HCT116 (cell line): ENCODE data around the gene CFAP61. TPM values are rescaled to one million over a fixed set of nuclear protein-coding genes. Genes with fewer than 3 reads are reported as not detected.

Experiments
- ATAC-seq: fragments of 200-7000 bp; cut with Tn5 transposase; 2 replicates; pipeline ENCODE4 v1.9.1; 2020; ENCODE audit warnings: mild to moderate bottlenecking, moderate library complexity
- BruUV-seq: library from RNA; stranded (reverse); fragments of 400-500 nt; replicated peaks from 2 replicates; lab custom pipeline; 2021; lab: Mats Ljungman, UMichigan
- CTCF ChIA-PET: fragments of 300-600 bp; sonication (Branson Sonifier 250); formaldehyde crosslinking; loops from one replicate; lab custom pipeline; 2021; ENCODE audit warnings: antibody characterized with exemption; lab: Charles Lee
- POLR2A ChIA-PET: fragments of 300-600, 350-600 bp; sonication (Branson Sonifier 250); formaldehyde crosslinking; loops from one replicate; lab custom pipeline; 2021; ENCODE audit warnings: antibody characterized with exemption; lab: Charles Lee
- RAD21 ChIA-PET, 2 experiments: fragments of 300-600 bp; sonication (Branson Sonifier 250); formaldehyde crosslinking; loops; one replicate each; lab custom pipeline; 2023; ENCODE audit warnings: low total read pairs in 2 of 2; ENCODE audit not compliant: uncharacterized antibody in 2 of 2, unreplicated experiment in 2 of 2, low non-redundant PET in 1 of 2; lab: Charles Lee
- DNase-seq: peaks from one replicate; pipeline ENCODE4 v3.0.0-alpha.2; 2010; ENCODE audit warnings: low read depth, low spot score
- H2AFZ ChIP-seq: fragments of 200-600 bp; shearing (Covaris generic), sonication (generic); 2 replicates; pipeline ENCODE4 v1.6.1; 2017; ENCODE audit warnings: low read depth, mixed run types, mixed read lengths, antibody characterized with exemption, low read length; ENCODE audit not compliant: poor library complexity, severe bottlenecking
- H3K27ac ChIP-seq: 2 replicates; pipeline ENCODE4 v1.5.1; 2012; ENCODE audit warnings: low read depth, low read length
- H3K27me3 ChIP-seq: fragments of 200-600 bp; sonication (generic); 2 replicates; pipeline ENCODE4 v1.6.1; 2016; ENCODE audit warnings: mixed run types, low read length, mixed read lengths; ENCODE audit not compliant: insufficient read depth
- H3K36me3 ChIP-seq, 2 experiments: fragments of 200-500 bp in 1 of 2; fragments of 200-600 bp in 1 of 2; sonication (Bioruptor generic) in 1 of 2; sonication (generic) in 1 of 2; 2 replicates each; pipeline versions ENCODE4 v1.5.1 to v1.6.1; 2014 to 2016; ENCODE audit warnings: low read length in 2 of 2, inconsistent platforms in 1 of 2, mixed read lengths in 1 of 2, mixed run types in 1 of 2; ENCODE audit not compliant: insufficient read depth in 2 of 2, control insufficient read depth in 1 of 2
- H3K4me1 ChIP-seq, 2 experiments: fragments of 200-600 bp in 1 of 2; sonication (generic) in 1 of 2; 2 replicates each; pipeline versions ENCODE4 v1.5.1 to v1.6.1; 2012 to 2017; ENCODE audit warnings: low read length in 2 of 2, inconsistent platforms in 1 of 2, mild to moderate bottlenecking in 1 of 2, mixed read lengths in 1 of 2, mixed run types in 1 of 2, moderate library complexity in 1 of 2; ENCODE audit not compliant: insufficient read depth in 2 of 2, control insufficient read depth in 1 of 2
- H3K4me2 ChIP-seq: fragments of 200-600 bp; sonication (generic); 2 replicates; pipeline ENCODE4 v1.6.1; 2017; ENCODE audit warnings: mixed run types, low read length, mixed read lengths
- H3K4me3 ChIP-seq, 2 experiments: fragments of 200-600 bp in 1 of 2; sonication (generic) in 1 of 2; replicated peaks in 1 of 2; 2 replicates each; pipeline ENCODE4 v1.5.1; 2011 to 2016; ENCODE audit warnings: low read length in 2 of 2, control low read depth in 1 of 2, low read depth in 1 of 2, mild to moderate bottlenecking in 1 of 2, mixed read lengths in 1 of 2, mixed run types in 1 of 2
- H3K79me2 ChIP-seq: fragments of 200-600 bp; sonication (generic); 2 replicates; pipeline ENCODE4 v1.6.1; 2017; ENCODE audit warnings: mild to moderate bottlenecking, mixed run types, low read length, moderate library complexity, mixed read lengths; ENCODE audit not compliant: insufficient read depth
- H3K9ac ChIP-seq: fragments of 200-600 bp; sonication (generic); 2 replicates; pipeline ENCODE4 v1.6.1; 2016; ENCODE audit warnings: low read length, mixed read lengths
- H3K9me2 ChIP-seq: fragments of 200-600 bp; sonication (generic), shearing (Covaris generic); 2 replicates; pipeline ENCODE4 v1.6.1; 2017; ENCODE audit warnings: mixed run types, mild to moderate bottlenecking, moderate library complexity; ENCODE audit not compliant: insufficient read depth
- H3K9me3 ChIP-seq, 2 experiments: fragments of 200-500 bp in 1 of 2; fragments of 200-600 bp in 1 of 2; sonication (Bioruptor generic) in 1 of 2; sonication (generic) in 1 of 2; 2 replicates each; pipeline ENCODE4 v1.6.1; 2014 to 2017; ENCODE audit warnings: low read length in 2 of 2, mixed read lengths in 2 of 2, inconsistent platforms in 1 of 2, low read depth in 1 of 2, mild to moderate bottlenecking in 1 of 2, mixed run types in 1 of 2, moderate library complexity in 1 of 2; ENCODE audit not compliant: control insufficient read depth in 1 of 2, insufficient read depth in 1 of 2
- H4K20me1 ChIP-seq: fragments of 200-600 bp; sonication (generic), shearing (Covaris generic); 2 replicates; pipeline ENCODE4 v1.6.1; 2017; ENCODE audit warnings: mixed run types, mild to moderate bottlenecking, moderate library complexity; ENCODE audit not compliant: insufficient read depth
- ATF3 ChIP-seq: IDR thresholded peaks from 2 replicates; pipeline ENCODE4 v1.6.1; 2012
- CBX3 ChIP-seq: IDR thresholded peaks from 2 replicates; pipeline ENCODE4 v1.6.1; 2012; ENCODE audit warnings: low read depth
- CEBPB ChIP-seq: IDR thresholded peaks from 2 replicates; pipeline ENCODE4 v1.6.1; 2012; ENCODE audit warnings: low read depth
- FOSL1 ChIP-seq: IDR thresholded peaks from 2 replicates; pipeline ENCODE4 v1.6.1; 2012; ENCODE audit warnings: low read depth
- MAX ChIP-seq: IDR thresholded peaks from 2 replicates; pipeline ENCODE4 v1.6.1; 2012
- SIN3A ChIP-seq: IDR thresholded peaks from 2 replicates; pipeline ENCODE4 v1.6.1; 2012; ENCODE audit warnings: low read depth
- ZNF274 ChIP-seq: fragments of 200-500 bp; sonication (Bioruptor generic); IDR thresholded peaks from 2 replicates; pipeline ENCODE4 v1.6.1; 2014; ENCODE audit warnings: mild to moderate bottlenecking, low read depth, low read length, inconsistent platforms
- intact Hi-C: fragments of 100-400 bp; cut with micrococcal nuclease; formaldehyde crosslinking; loops from 2 replicates; pipeline ENCODE4 v1.10.0; 2022
- total RNA-seq: library from RNA; stranded (reverse); gene quantifications from one replicate; pipeline ENCODE4 v1.2.1, GENCODE V29; 2021; ENCODE audit not compliant: unreplicated experiment

Gene CFAP61
- total RNA-seq, 1 experiment from 2014 or later, result 1.7 TPM

- no peaks in the 10 kb centered on the region for H4K20me1 ChIP-seq
- H3K27ac ChIP-seq, result no peak overlapping the region
- H3K79me2 ChIP-seq, result no peaks in the 10 kb centered on the region
- DNase-seq (no peak), ATAC-seq (0 out of 2 replicates have a peak, but pooled peaks have one; percentile 9)
- POLR2A ChIA-PET, result interaction anchor here (0.9 kb wide), 1 partner anchor 18 kb away, joined by 3 read pairs; no protein-coding TSS in a partner anchor
- no peak overlapping the region for H3K9ac ChIP-seq
- H3K4me3 ChIP-seq, result no peak overlapping the region
- no peaks in the 10 kb centered on the region for H3K9me2 ChIP-seq
- CTCF ChIA-PET, result no interaction called here
- intact Hi-C loops, result no loop called here
- RAD21 ChIA-PET, result no interaction called here
- H3K4me1 ChIP-seq, result no peaks in the 10 kb centered on the region
- no peak overlapping the region for H2AFZ ChIP-seq
- no peaks in the 10 kb centered on the region for H3K27me3 ChIP-seq
- TF ChIP-seq ZNF274 (no peak), CBX3 (no peak), MAX (no peak), FOSL1 (no peak), CEBPB (no peak)
- H3K4me2 ChIP-seq, result no peak overlapping the region
- no TSS peak for BruUV-seq
- no peaks in the 10 kb centered on the region for H3K9me3 ChIP-seq
- no peaks in the 10 kb centered on the region for H3K36me3 ChIP-seq
These were observed 132.4 kb downstream of the CFAP61 start for GRCh38 chr20:20184706-20185105.

- ATAC-seq (no peak), DNase-seq (no peak)
- H3K36me3 ChIP-seq, result no peaks in the 10 kb centered on the region
- H2AFZ ChIP-seq, result no peak overlapping the region
- H3K4me1 ChIP-seq, result no peaks in the 10 kb centered on the region
- no peaks in the 10 kb centered on the region for H3K79me2 ChIP-seq
- TF ChIP-seq SIN3A (no peak), MAX (no peak), ATF3 (no peak)
- ChIA-PET POLR2A (no interaction called here), RAD21 (no interaction called here), CTCF (no interaction called here)
- no peaks in the 10 kb centered on the region for H3K9me3 ChIP-seq
- no peaks in the 10 kb centered on the region for H4K20me1 ChIP-seq
- H3K4me3 ChIP-seq, result no peak overlapping the region
- no peaks in the 10 kb centered on the region for H3K27me3 ChIP-seq
- H3K4me2 ChIP-seq, result no peak overlapping the region
- intact Hi-C loops, result no loop called here
- no TSS peak for BruUV-seq
- no peaks in the 10 kb centered on the region for H3K9me2 ChIP-seq
- no peak overlapping the region for H3K27ac ChIP-seq
- no peak overlapping the region for H3K9ac ChIP-seq
These were observed 136.3 kb downstream of the CFAP61 start for GRCh38 chr20:20188647-20189046.
